Activated CD4-positive, alpha-beta memory T cell treated with anti-CD3 and anti-CD28 coated beads for 36 hours (primary cell): ENCODE results near the gene NEK8. TPM values are rescaled to one million over a fixed set of nuclear protein-coding genes. Genes with fewer than 3 reads are reported as not detected.
A peak's percentile ranks its signal among the peaks of the same experiment; 100 is the strongest.
"Not testable (repeated sequence)": the region's sequence is repeated elsewhere in the genome, so short reads cannot be mapped to it uniquely, and the experiment has no call there.

Experiments
- CTCF ChIA-PET: fragments of 350-600 bp; sonication (Branson Sonifier 250); formaldehyde crosslinking; loops from one replicate; lab custom pipeline; 2021; ENCODE audit warnings: antibody characterized with exemption, inconsistent platforms; lab: Charles Lee
- POLR2A ChIA-PET: fragments of 350-600 bp; sonication (Branson Sonifier 250); formaldehyde crosslinking; loops from one replicate; lab custom pipeline; 2021; ENCODE audit warnings: antibody characterized with exemption; lab: Charles Lee
- DNase-seq: peaks from one replicate; pipeline ENCODE4 v3.0.0-alpha.2; 2020
- H3K27ac Mint-ChIP-seq: one replicate; pipeline ENCODE4 v1.8.0; 2021; ENCODE audit warnings: mixed read lengths
- H3K27me3 Mint-ChIP-seq: one replicate; pipeline ENCODE4 v1.8.0; 2021; ENCODE audit warnings: mixed read lengths
- H3K36me3 Mint-ChIP-seq: one replicate; pipeline ENCODE4 v1.8.0; 2021; ENCODE audit warnings: mixed read lengths
- H3K4me1 Mint-ChIP-seq: one replicate; pipeline ENCODE4 v1.8.0; 2021; ENCODE audit warnings: low read depth, mixed read lengths
- H3K4me3 Mint-ChIP-seq: one replicate; pipeline ENCODE4 v1.8.0; 2021; ENCODE audit warnings: mild to moderate bottlenecking, mixed read lengths
- H3K9me3 Mint-ChIP-seq: one replicate; pipeline ENCODE4 v1.8.0; 2021; ENCODE audit warnings: mixed read lengths
- intact Hi-C: fragments of 100-400 bp; cut with micrococcal nuclease; formaldehyde crosslinking; loops from one replicate; pipeline ENCODE4 v1.15.1; 2023
- total RNA-seq, 2 experiments: library from RNA; stranded (reverse); gene quantifications; one replicate each; pipeline ENCODE4 v1.2.3, GENCODE V29; 2021

The NEK8 gene
- total RNA-seq, 2 experiments from 2014 or later = 3.4 to 4.0 TPM

DNA sequence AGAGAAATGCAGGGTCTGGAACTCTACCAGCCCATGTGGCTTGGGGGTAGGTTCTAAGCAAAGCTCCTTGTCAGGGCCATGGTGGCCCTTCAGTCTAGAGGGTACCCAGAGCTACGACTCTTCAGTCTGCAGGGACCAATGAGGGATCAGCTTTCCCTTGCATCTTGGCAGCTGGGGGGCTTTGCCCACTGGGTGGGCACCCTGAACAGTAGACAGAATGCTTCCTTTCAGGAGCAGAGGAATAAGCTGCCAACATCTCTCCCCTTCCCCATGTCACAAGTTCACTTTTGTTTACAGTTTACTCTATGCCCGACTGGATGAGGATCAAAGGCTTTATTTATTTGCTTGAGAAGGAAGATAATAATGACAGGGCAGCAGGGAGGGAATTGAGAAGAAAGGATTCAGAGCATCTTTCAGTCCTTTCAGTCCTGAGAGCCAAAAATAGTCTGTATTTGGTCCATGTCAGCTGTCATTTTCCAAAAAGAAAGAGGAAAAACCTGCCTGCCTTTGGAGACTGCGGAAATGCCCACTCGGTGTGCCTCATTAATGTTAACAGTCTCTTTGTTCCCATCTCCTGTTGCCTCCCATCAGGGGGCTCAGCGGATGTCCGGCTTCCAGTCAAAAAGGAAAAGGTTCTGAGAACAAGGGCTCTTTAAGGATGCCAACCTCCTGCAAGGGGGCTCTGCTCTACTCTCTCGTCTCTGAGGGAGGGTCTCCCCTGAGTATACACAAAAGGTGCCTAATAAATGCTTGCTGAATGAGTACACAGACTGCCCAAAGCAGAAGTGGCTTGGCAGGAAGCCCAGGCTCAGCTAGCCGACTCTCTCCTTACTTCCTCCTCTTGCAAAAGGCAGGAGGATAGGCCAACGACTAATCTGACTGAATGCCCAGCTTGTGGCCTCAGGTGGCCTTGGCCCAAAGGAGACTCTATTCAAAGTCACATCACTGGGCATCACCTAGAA lies 32.3 kb downstream of the NEK8 start:
- CTCF ChIA-PET = interaction anchor here (0.9 to 7.6 kb wide), 6 partner anchors 12 to 192 kb away, joined by 3 to 122 read pairs (median 4); partner anchors contain the start of genes NEK8 and TLCD1

DNA sequence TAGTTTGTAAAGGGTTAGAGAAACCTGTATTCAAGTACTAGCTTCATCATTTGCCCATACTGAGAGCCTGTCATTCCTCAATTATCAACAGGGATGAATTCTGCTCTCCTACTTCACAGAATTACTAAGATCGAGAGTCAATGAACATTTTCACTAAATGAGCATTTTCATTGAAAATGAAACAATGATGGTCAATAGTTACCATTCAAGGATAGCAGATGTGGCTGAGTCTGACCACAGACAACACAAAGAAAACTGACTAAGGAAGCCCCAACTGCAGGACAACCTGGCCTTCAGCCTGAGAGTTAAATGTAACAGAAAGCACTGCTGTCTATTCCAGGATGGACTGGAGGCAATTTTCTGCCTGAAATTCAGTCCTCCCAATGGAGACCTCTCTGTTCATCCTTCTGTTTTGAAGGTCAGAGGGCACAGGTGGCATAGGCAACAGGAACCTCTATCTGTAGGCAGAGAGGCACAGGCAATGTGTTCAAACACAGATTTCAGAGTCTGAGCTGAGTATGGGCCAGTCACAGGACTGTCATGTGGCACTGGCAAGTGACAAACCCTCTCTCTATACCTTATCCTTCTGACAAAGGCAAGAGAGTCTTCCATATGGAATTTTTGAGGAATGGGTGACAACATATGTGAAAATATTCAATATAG lies 34.7 kb downstream of the NEK8 start:
- no peak for DNase-seq
- CTCF ChIA-PET = interaction anchor here (0.6 to 7.6 kb wide), 63 partner anchors 8 to 354 kb away, joined by 3 to 122 read pairs (median 6); partner anchors contain the start of genes BLTP2, DHRS13, FAM222B and FLOT2
- POLR2A ChIA-PET = interaction anchor here (0.8 to 3.9 kb wide), 10 partner anchors 10 to 493 kb away, joined by 4 to 23 read pairs (median 6); partner anchors contain the start of genes FAM222B, NEK8 and RPL23A
- no peaks in the 10 kb centered on the region for H3K9me3 Mint-ChIP-seq
- H3K36me3 Mint-ChIP-seq = peaks cover 18% of the 10 kb centered on the region
- H3K4me1 Mint-ChIP-seq = peaks cover 23% of the 10 kb centered on the region
- no peaks in the 10 kb centered on the region for H3K27me3 Mint-ChIP-seq
- H3K27ac Mint-ChIP-seq = peak overlapping the region; percentile 73
- intact Hi-C loops = loop anchor here (1.0 to 5.0 kb wide), 5 partner anchors 36 to 154 kb away; partner anchors contain the start of genes DHRS13 and FAM222B
- no peak overlapping the region for H3K4me3 Mint-ChIP-seq

More for the DNA sequence above, 32.3 kb downstream of the NEK8 start:
- no peaks in the 10 kb centered on the region for H3K9me3 Mint-ChIP-seq
- H3K27me3 Mint-ChIP-seq = no peaks in the 10 kb centered on the region
- POLR2A ChIA-PET = interaction anchor here (0.9 kb wide), 1 partner anchor 34 kb away, joined by 4 read pairs; no protein-coding TSS in a partner anchor
- intact Hi-C loops = loop anchor here (5.0 kb wide), 1 partner anchor 141 kb away; the partner anchor contains the start of gene DHRS13
- H3K27ac Mint-ChIP-seq = no peak overlapping the region
- peaks cover 18% of the 10 kb centered on the region for H3K4me1 Mint-ChIP-seq
- DNase-seq = no peak
- H3K36me3 Mint-ChIP-seq = peaks cover 22% of the 10 kb centered on the region
- H3K4me3 Mint-ChIP-seq = no peak overlapping the region

DNA sequence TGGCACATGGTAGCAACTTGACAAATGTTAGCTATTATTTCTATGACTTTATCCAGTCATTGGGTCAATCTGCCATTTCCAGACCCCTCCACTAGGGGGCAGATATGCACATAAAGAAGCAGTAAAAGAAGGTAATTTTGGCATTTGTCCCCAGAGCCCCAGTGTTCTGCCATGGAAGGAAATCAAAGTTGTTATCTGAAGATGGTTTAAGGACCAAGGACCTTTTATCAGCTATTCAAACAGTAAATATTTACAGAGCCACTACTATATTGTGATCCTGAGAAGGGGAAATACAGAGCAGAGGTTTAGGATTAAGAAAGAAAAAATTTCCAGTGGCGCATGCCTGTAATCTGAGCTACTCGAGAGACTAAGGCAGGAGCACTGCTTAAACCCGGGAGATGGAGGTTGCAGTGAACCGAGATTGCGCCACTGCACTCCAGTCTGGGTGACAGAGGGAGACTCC lies 35.2 kb downstream of the NEK8 start:
- peak; percentile 84 for DNase-seq
- intact Hi-C loops = loop anchor here (1.0 to 5.0 kb wide), 5 partner anchors 37 to 153 kb away; partner anchors contain the start of genes DHRS13 and FAM222B
- ChIA-PET CTCF (interaction anchor here (0.6 to 7.6 kb wide), 65 partner anchors 8 to 382 kb away, joined by 3 to 122 read pairs (median 6); partner anchors contain the start of genes BLTP2, DHRS13, FAM222B and FLOT2), POLR2A (interaction anchor here (1.0 to 3.9 kb wide), 8 partner anchors 17 to 493 kb away, joined by 4 to 23 read pairs (median 7); partner anchors contain the start of genes FAM222B, NEK8 and RPL23A)
- Mint-ChIP-seq H3K36me3 (peaks cover 17% of the 10 kb centered on the region), H3K27ac (peak overlapping the region; percentile 73), H3K9me3 (no peaks in the 10 kb centered on the region), H3K4me3 (no peak overlapping the region), H3K4me1 (peaks cover 23% of the 10 kb centered on the region), H3K27me3 (no peaks in the 10 kb centered on the region)

DNA sequence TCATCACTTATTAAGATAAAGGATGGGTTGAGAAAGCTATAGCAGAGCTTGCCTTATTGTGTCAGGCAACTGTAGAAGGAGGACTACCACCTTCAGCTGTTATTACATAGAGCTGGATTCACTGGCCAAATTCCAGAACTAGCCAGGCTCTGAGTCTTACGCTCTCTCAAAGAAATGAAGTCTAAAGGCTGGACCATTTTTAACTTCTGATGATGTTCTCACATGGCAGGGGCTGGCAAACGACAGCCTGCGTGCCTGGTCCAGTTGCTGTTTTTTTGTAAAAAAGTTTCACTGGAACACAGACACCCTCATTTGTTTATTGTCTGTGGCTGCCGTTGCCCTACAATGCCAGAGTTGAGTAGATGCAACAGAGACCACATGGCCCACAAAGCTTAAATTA lies 36.5 kb downstream of the NEK8 start:
- Mint-ChIP-seq H3K27me3 (no peaks in the 10 kb centered on the region), H3K4me1 (peaks cover 23% of the 10 kb centered on the region), H3K36me3 (peaks cover 11% of the 10 kb centered on the region), H3K9me3 (no peaks in the 10 kb centered on the region), H3K4me3 (no peak overlapping the region), H3K27ac (peak overlapping the region; percentile 43)
- no peak for DNase-seq
- ChIA-PET POLR2A (interaction anchor here (1.5 to 3.9 kb wide), 3 partner anchors 18 to 45 kb away, joined by 4 to 23 read pairs (median 8); partner anchors contain the start of gene NEK8), CTCF (interaction anchor here (0.7 to 7.6 kb wide), 18 partner anchors 16 to 352 kb away, joined by 3 to 122 read pairs (median 12); partner anchors contain the start of genes FAM222B, FLOT2, NEK8 and TLCD1)
- intact Hi-C loops = no loop called here

DNA sequence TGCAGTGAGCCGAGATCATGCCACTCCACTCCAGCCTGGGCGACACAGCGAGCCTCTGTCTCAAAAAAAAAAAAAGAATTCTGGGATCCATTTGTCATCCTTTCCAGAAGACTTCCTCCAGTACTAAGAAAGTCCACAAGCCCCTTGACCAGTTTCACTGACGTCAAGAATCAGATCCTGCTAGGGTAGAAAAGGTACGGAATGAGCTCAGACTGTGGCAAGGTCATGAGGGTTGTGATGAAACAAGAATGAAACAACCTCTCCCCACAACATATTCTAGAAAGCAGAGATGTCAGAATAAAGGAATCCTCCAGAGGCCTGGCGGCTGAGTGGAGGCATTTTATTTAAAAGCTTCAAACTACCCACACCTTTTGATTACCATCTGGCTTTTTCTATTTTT lies 45.1 kb downstream of the NEK8 start:
- no peak for DNase-seq
- peak overlapping the region; percentile 4 for H3K27ac Mint-ChIP-seq
- ChIA-PET POLR2A (interaction anchor here (0.6 to 1.3 kb wide), 5 partner anchors 11 to 176 kb away, joined by 3 to 5 read pairs (median 4); partner anchors contain the start of gene DHRS13), CTCF (interaction anchor here (0.6 to 4.0 kb wide), 6 partner anchors 10 to 185 kb away, joined by 3 to 38 read pairs (median 4); no protein-coding TSS in a partner anchor)
- no peaks in the 10 kb centered on the region for H3K27me3 Mint-ChIP-seq
- peaks cover 6% of the 10 kb centered on the region for H3K36me3 Mint-ChIP-seq
- H3K4me1 Mint-ChIP-seq = peaks cover 27% of the 10 kb centered on the region
- intact Hi-C loops = no loop called here
- H3K9me3 Mint-ChIP-seq = no peaks in the 10 kb centered on the region
- H3K4me3 Mint-ChIP-seq = no peak overlapping the region

DNA sequence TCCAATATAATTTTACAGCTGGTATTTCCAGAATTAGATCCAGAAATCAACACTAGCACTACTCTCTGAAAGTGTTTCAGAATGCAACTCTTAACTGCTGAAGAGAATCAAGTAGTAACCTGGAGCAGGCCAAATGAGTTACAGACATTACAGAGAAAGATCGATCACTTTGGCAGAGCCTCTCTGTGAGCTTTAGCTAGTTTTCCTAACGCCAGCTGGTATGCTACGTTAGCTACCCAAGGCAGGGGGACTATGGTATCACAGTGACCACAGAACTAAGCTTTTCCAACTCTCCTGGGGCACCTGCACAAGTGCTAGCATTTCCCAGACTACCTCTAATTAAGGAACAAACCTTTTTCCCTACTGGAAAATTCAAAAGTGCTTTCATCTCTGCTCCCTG lies 45.6 kb downstream of the NEK8 start:
- Mint-ChIP-seq H3K4me1 (peaks cover 32% of the 10 kb centered on the region), H3K4me3 (no peak overlapping the region), H3K9me3 (no peaks in the 10 kb centered on the region), H3K36me3 (peaks cover 10% of the 10 kb centered on the region), H3K27ac (no peak overlapping the region), H3K27me3 (no peaks in the 10 kb centered on the region)
- intact Hi-C loops = no loop called here
- ChIA-PET CTCF (interaction anchor here (0.6 to 4.0 kb wide), 8 partner anchors 11 to 184 kb away, joined by 3 to 38 read pairs (median 4); no protein-coding TSS in a partner anchor), POLR2A (interaction anchor here (0.6 to 1.3 kb wide), 5 partner anchors 11 to 175 kb away, joined by 3 to 5 read pairs (median 4); partner anchors contain the start of gene DHRS13)
- no peak for DNase-seq

DNA sequence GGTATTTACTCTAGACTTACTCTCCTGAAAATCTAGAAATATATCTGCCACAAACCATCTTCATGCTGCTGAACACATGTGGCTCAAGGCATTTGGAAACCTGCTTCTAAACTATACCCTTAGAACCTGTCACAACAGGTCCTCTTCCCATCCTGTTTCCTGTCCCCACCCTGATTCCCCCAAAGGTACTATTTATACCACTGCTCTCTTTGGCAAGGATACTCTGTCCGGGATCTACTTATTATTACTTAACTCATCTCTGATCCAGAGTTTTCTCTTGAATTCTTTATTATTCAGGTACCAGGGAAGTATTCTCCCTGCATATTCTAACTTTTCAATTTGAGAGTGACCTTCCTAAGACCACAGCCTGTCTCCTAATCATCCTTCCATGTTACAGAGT lies 48.6 kb downstream of the NEK8 start:
- Mint-ChIP-seq H3K4me1 (peaks cover 37% of the 10 kb centered on the region), H3K27ac (no peak overlapping the region), H3K36me3 (peaks cover 17% of the 10 kb centered on the region), H3K9me3 (no peaks in the 10 kb centered on the region), H3K4me3 (no peak overlapping the region), H3K27me3 (no peaks in the 10 kb centered on the region)
- ChIA-PET POLR2A (no interaction called here), CTCF (interaction anchor here (0.6 kb wide), 2 partner anchors 14 to 125 kb away, joined by 3 to 5 read pairs; no protein-coding TSS in a partner anchor)
- DNase-seq = no peak
- intact Hi-C loops = no loop called here

DNA sequence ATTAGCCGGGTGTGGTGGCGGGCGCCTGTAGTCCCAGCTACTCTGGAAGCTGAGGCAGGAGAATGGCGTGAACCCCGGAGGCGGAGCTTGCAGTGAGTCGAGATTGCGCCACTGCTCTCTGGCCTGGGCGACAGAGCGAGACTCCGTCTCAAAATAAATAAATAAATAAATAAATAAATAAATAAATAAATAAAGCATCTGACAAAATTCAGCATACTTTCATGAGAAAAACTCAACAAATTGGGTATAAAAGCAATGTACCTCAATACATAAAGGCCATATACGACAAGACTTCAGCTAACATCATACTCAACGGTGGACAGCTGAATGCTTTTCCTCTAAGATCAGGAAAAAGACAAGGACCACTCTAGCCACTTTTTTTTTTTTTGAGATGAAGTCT lies 51.0 kb downstream of the NEK8 start:
- H3K9me3 Mint-ChIP-seq, intact Hi-C loops, H3K27me3 Mint-ChIP-seq, POLR2A ChIA-PET, H3K27ac Mint-ChIP-seq, H3K4me3 Mint-ChIP-seq, DNase-seq: not testable (repeated sequence)
- Mint-ChIP-seq H3K4me1 (peaks cover 28% of the 10 kb centered on the region), H3K36me3 (peaks cover 12% of the 10 kb centered on the region)
- CTCF ChIA-PET = interaction anchor here (2.0 kb wide), 1 partner anchor 29 kb away, joined by 6 read pairs; no protein-coding TSS in a partner anchor

DNA sequence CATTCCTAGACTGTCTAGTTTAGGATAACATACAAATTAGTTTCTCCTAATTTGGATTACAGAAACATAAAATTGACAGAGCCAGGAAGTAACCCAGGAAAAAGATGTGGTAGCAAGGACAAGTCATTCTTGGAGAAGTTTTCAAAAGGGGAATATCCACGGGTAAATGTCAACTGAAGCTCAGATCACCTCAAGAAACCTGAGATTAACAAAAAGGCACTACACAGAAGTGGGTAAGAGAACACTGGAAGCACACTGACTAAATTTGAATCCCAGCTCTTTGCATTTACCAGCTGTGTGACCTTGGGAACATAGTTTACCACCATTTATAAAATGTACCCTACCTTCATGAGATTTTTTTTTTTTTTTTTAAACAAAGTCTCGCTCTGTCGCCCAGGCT lies 54.6 kb downstream of the NEK8 start:
- intact Hi-C loops = no loop called here
- H3K27me3 Mint-ChIP-seq = no peaks in the 10 kb centered on the region
- H3K9me3 Mint-ChIP-seq = no peaks in the 10 kb centered on the region
- peaks cover 13% of the 10 kb centered on the region for H3K4me1 Mint-ChIP-seq
- no peak for DNase-seq
- H3K27ac Mint-ChIP-seq = no peak overlapping the region
- ChIA-PET CTCF (no interaction called here), POLR2A (no interaction called here)
- peaks cover 12% of the 10 kb centered on the region for H3K36me3 Mint-ChIP-seq
- H3K4me3 Mint-ChIP-seq = no peak overlapping the region

DNA sequence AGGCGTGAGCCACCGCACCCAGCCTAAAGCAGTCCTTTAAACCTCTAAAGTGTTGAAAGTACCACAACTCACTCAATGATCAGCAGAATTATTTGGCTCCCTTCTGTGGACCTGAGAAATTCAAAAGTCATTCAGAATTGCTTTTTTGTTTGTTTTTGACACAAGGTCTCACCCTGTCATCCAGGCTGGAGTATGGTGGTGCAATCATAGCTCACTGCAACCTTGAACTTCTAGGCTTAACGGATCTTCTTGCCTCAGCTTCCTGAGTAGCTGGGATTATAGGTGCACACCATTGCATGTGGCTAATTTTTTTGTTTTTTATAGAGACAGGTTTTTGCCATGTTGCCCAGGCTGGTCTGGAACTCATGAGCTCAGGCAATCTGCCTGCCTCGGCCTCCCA lies 59.5 kb downstream of the NEK8 start:
- DNase-seq = no peak
- Mint-ChIP-seq H3K27ac (no peak overlapping the region), H3K9me3 (no peaks in the 10 kb centered on the region), H3K36me3 (no peaks in the 10 kb centered on the region), H3K4me3 (no peak overlapping the region), H3K27me3 (no peaks in the 10 kb centered on the region), H3K4me1 (peaks cover 14% of the 10 kb centered on the region)
- CTCF ChIA-PET = interaction anchor here (0.6 to 1.4 kb wide), 2 partner anchors 24 to 38 kb away, joined by 3 to 6 read pairs; no protein-coding TSS in a partner anchor
- POLR2A ChIA-PET = interaction anchor here (1.1 kb wide), 1 partner anchor 22 kb away, joined by 8 read pairs; no protein-coding TSS in a partner anchor
- intact Hi-C loops = no loop called here
